ENCODE measurements around the gene NHSL1. TPM values are rescaled to one million over a fixed set of nuclear protein-coding genes. Genes with fewer than 3 reads are reported as not detected.

Gene NHSL1
- total and polyA plus RNA-seq, 9 donors: 0.84 to 7.1 (median 2.6) TPM

DNA sequence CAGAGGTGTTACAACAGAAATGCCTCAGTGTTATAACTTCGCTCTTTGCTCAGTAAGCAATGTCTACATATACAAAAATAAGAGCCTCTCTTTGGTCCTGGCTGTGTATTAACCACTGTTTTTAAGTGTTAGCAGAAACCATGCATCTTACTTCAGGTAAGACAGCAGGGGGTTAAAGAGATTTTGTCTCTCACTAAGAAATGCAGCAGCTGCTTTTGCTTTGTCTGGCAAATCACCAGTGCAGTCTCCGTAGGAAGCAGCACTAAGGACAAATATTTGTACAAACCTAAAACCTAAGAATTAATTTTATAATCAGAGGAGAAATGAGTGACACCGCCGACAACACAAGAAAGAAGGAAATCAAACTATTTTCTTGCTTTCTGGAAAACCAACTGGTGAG, 120.8 kb downstream of the NHSL1 start:
- no peak for DNase-seq

DNA sequence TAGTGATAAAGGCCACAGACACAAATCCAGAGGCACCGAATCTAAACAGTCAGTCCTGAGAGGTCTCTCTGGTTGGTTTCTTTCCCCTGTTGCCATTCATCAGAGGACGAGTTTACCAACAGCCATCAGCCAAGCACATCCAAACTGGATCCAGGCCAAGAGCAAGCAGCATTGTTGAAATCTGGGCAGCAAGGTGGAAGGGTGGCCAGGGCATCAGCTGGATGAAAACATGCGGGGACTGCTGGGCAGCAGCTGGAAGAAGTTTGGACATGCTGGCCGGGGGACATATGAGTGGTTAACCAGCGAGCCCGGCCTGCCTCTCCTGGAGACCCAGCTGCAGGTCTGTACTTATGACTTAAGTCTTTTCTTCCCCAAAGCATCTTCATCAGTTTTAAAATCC, 121.5 kb downstream of the NHSL1 start, which contains the start of gene SMIM28:
SMIM28 (plus strand) TSS at position 62 of the 400 bp plus-strand sequence; CDS start at position 230, 168 bp downstream.
- Histone ChIP-seq H3K4me1 (ENCODE audit: insufficient read depth) (no peaks in the 10 kb centered on the region), H3K27ac (no peak within 1 kb of the TSS), H3K4me3 (no peak within 1 kb of the TSS), H3K27me3 (no peaks in the 10 kb centered on the region), H3K36me3 (no peaks in the 10 kb centered on the region), H3K9me3 (no peaks in the 10 kb centered on the region)
- DNase-seq: no peak
- TF ChIP-seq POLR2A (IDR thresholded peaks at IDR 0.05) (no peak), EP300 (IDR thresholded peaks at IDR 0.05) (no peak), CTCF (IDR thresholded peaks at IDR 0.05) (no peak)
- intact Hi-C loops (cut with DNase I): no loop called here
- WGBS, 3 donors: 85 to 90% (median 85%) methylated on average over 6 of the region's 6 CpGs

More for the DNA sequence above, 120.8 kb downstream of the NHSL1 start:
- Histone ChIP-seq H3K4me3 (no peak overlapping the region), H3K4me1 (ENCODE audit: insufficient read depth) (no peaks in the 10 kb centered on the region), H3K27me3 (no peaks in the 10 kb centered on the region), H3K36me3 (no peaks in the 10 kb centered on the region), H3K27ac (no peak overlapping the region), H3K9me3 (no peaks in the 10 kb centered on the region)
- intact Hi-C loops (cut with DNase I): no loop called here
- TF ChIP-seq EP300 (IDR thresholded peaks at IDR 0.05): no peak
- no peak for TF ChIP-seq POLR2A (IDR thresholded peaks at IDR 0.05)
- TF ChIP-seq CTCF (IDR thresholded peaks at IDR 0.05): no peak
- 41 to 63% (median 48%) methylated on average over 4 of the region's 4 CpGs for WGBS, 3 donors

DNA sequence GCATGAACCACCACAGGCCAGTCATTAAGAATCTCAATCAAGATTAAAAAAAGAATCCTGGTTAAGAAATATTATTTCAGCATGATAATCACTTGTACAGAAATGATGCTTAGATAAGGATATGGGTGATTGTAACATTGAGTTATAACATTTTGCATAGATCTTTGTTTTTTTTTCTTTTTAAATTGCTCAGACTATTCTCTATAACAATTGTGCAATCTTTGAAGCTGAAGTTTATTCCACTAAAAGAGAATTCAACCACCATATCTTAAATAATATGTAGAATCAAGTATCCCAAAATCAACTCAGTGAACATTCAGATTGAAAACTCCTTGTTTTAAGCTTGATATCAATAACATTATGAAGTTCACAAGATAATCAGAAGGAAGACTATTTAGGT, 122.3 kb downstream of the NHSL1 start:
- TF ChIP-seq CTCF (IDR thresholded peaks at IDR 0.05) (no peak), EP300 (IDR thresholded peaks at IDR 0.05) (no peak), POLR2A (IDR thresholded peaks at IDR 0.05) (no peak)
- Histone ChIP-seq H3K4me1 (ENCODE audit: insufficient read depth) (no peaks in the 10 kb centered on the region), H3K4me3 (no peak overlapping the region), H3K9me3 (no peaks in the 10 kb centered on the region), H3K27me3 (no peaks in the 10 kb centered on the region), H3K27ac (no peak overlapping the region), H3K36me3 (no peaks in the 10 kb centered on the region)
- intact Hi-C loops (cut with DNase I): no loop called here
- no peak for DNase-seq

DNA sequence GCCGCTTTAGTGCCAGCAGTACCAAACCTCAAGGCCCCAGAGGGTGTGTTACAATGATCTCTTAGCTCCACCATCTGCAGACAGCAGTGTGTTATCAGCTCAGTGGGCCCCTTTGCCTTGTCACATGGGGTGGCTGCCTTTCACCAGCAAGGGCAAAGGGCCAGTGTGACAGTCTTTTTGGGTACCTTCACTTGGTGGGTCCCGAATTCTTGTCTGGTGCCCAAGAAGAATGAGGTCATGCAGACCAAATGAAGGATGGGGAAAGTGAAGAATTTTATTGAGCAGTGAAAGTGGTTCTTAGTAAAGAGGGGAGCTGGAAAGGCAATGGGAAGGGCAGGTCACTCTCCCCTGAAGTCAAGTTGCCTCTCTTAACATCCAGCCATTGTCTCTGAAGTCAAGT, 124.5 kb downstream of the NHSL1 start:
- H3K36me3 ChIP-seq: no peaks in the 10 kb centered on the region
- no peaks in the 10 kb centered on the region for H3K27me3 ChIP-seq
- TF ChIP-seq EP300 (IDR thresholded peaks at IDR 0.05) (no peak), POLR2A (IDR thresholded peaks at IDR 0.05) (no peak), CTCF (IDR thresholded peaks at IDR 0.05) (no peak)
- H3K4me3 ChIP-seq: no peak overlapping the region
- intact Hi-C loops (cut with DNase I): no loop called here
- no peaks in the 10 kb centered on the region for H3K4me1 ChIP-seq (ENCODE audit: insufficient read depth)
- WGBS, 3 donors: 90 to 95% (median 91%) methylated on average over 2 of the region's 2 CpGs
- no peak for DNase-seq
- no peak overlapping the region for H3K27ac ChIP-seq
- no peaks in the 10 kb centered on the region for H3K9me3 ChIP-seq

GRCh38 chr6:138374230-138374629, 125.1 kb downstream of the NHSL1 start:
- no peaks in the 10 kb centered on the region for H3K36me3 ChIP-seq
- intact Hi-C loops (cut with DNase I): no loop called here
- H3K9me3 ChIP-seq: no peaks in the 10 kb centered on the region
- H3K27me3 ChIP-seq: no peaks in the 10 kb centered on the region
- no peak overlapping the region for H3K27ac ChIP-seq
- TF ChIP-seq CTCF (IDR thresholded peaks at IDR 0.05) (no peak), EP300 (IDR thresholded peaks at IDR 0.05) (no peak), POLR2A (IDR thresholded peaks at IDR 0.05) (no peak)
- H3K4me1 ChIP-seq (ENCODE audit: insufficient read depth): no peaks in the 10 kb centered on the region
- DNase-seq: no peak
- no peak overlapping the region for H3K4me3 ChIP-seq

All from ovary (tissue), 9 donors.